Suppressor macrophage treated with lipopolysaccharide for 4 hours (primary cell): ENCODE results near the gene NPIPB2.

Source experiments
- DNase-seq: peaks from one replicate; pipeline ENCODE4 v3.0.0-alpha.2; 2020

NPIPB2 gene

DNA sequence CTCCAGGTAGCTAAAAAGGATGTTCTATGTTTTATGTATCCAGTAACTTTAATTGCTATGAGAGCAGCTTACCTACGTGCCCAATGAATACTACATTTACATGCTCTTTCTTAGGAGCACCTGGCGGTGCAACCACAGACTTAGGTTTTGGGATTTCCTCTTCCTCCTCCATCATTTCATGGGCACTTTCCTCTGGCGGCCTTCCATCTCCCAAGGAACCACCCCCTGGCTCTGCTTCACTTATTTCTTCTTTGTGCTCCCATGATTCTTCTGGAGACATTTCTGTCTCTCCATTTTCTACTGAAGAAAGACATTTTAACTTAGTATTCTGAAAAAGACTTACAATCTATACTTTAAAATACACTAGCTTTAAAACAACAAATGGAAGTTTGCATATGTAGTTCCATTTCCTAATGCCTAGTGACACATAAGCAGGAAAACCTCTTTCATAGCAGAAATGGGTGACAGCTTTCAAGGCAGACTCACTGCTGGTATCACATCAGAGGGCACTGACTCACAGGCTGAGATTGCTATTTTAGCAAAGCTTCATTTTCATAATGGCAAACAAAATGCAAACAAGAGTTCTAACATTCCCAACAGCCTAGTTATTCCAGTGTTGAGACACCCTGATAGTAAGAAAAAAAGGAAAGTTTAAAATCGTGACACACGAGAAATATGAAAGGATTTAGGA, 45.2 kb downstream of the NPIPB2 start:
- DNase-seq: peak; percentile 77

DNA sequence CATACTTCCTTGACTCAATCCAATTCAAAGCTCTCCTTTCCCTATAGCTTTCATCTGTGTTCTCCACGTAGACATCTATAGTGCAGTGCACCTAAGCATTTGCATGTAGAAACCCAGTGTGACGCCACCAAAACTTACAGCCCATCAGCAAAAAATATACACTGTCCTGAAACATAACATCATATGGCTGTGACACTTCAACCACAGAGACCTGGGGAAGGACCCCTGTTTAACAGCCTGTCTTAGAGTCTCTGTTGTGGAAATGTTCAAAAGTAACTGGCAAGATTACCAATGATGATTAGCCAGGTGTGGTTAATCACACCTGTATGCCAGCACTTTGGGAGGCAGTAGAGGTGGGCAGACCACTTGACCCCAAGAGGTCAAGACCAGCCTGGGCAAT, 48.3 kb downstream of the NPIPB2 start:
- no peak for DNase-seq

GRCh38 chr16:11892761-11893160, 49.1 kb downstream of the NPIPB2 start:
- DNase-seq: peak; percentile 50

- DNase-seq: no peak
These were observed 51.4 kb downstream of the NPIPB2 start for GRCh38 chr16:11890231-11890965.

DNA sequence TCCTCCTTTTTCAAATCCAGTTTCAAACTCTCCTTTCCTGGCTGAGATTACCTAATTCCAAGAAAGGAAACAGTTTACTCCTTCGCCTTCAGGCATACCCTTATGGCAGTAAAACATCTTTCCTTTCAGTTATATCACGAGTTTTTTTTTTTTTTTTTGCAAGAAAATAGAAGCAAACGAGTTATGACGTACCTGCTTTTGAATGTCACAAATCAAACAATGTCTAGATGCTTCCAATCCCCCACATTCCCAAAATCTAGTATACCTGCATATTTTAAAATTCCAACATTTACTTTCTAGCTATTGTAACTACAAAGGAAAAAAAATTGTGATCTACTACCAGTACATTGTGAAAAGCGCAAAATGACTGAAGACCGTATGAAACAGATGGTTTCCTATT, 55.0 kb downstream of the NPIPB2 start:
- no peak for DNase-seq

DNA sequence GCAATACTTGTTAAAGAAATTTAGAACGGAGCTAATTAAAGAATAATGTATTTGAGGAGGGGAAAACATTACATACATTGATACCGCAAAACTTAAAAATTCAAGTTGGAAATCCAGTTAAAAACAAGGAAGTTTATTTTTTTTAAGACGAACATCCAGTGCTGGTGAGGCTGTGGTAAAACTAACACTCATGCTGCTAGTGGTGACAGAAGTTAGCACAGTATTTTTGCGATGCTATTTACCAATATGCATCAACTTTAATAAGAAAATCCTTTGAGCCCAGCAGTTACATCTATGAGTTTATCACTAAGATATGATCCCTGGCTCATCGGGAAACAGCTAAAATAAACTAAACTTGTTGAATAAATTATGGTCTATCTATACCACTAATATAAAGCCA, 57.8 kb downstream of the NPIPB2 start:
- no peak for DNase-seq

DNA sequence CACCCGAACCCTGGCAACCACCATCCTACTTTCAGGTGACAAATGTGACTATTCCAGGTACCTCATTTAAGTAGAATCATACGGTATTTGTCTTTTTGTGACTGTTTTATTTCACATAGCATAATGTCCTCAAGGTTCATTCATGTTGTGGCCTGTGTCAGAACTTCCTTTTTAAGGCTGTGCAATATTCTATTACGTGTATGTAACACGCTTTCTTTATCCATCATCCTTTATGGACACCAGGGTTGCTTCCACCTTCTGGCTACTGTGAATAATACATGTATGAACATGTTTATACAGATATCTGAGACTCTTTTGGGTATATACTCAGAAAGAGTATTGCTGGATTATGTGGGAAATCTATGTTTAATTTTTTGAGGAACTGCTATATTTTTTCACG, 61.8 kb downstream of the NPIPB2 start:
- peak; percentile 16 for DNase-seq

GRCh38 chr16:11877374-11877773, 64.5 kb downstream of the NPIPB2 start:
- DNase-seq: no peak
